GM12878 (cell line): Measurements from ENCODE around the gene UBAC2. TPM values are rescaled to one million over a fixed set of nuclear protein-coding genes. Genes with fewer than 3 reads are reported as not detected.
A peak's percentile ranks its signal among the peaks of the same experiment; 100 is the strongest.

Experiments used
- BHLHE40 ChIP-seq, 2 experiments: fragments of 450-650 bp in 1 of 2; IDR thresholded peaks; 2 replicates each; pipeline ENCODE4 v1.6.1; 2011 to 2017; ENCODE audit warnings: low read depth in 2 of 2, borderline replicate concordance in 1 of 2, improper control_type of control experiment in 1 of 2, low read length in 1 of 2, mild to moderate bottlenecking in 1 of 2
- BMI1 ChIP-seq: fragments of 450-650 bp; IDR thresholded peaks from 2 replicates; pipeline ENCODE4 v1.6.1; 2016; ENCODE audit warnings: mild to moderate bottlenecking, moderate library complexity, borderline replicate concordance
- CBFB ChIP-seq: IDR thresholded peaks from 2 replicates; pipeline ENCODE4 v1.6.1; 2016; ENCODE audit warnings: antibody characterized with exemption, low read depth
- CEBPB ChIP-seq, 2 experiments: fragments of 150-350 bp in 1 of 2; IDR thresholded peaks; 2 replicates each; pipeline ENCODE4 v1.6.1; 2012 to 2014; ENCODE audit warnings: low read depth in 2 of 2, low read length in 2 of 2, borderline replicate concordance in 1 of 2, inconsistent platforms in 1 of 2
- EP300 ChIP-seq, 2 experiments: fragments of 150-350 bp in 1 of 2; IDR thresholded peaks; 2 replicates each; pipeline ENCODE4 v1.6.1; 2011 to 2012; ENCODE audit warnings: low read depth in 2 of 2, low read length in 2 of 2, borderline replicate concordance in 1 of 2, improper control_type of control experiment in 1 of 2, inconsistent platforms in 1 of 2; ENCODE audit not compliant: control insufficient read depth in 1 of 2
- GATAD2B ChIP-seq: fragments of 450-650 bp; conservative IDR thresholded peaks from 2 replicates; pipeline ENCODE4 v1.6.1; 2017; ENCODE audit warnings: low read depth, mild to moderate bottlenecking, moderate library complexity
- IKZF2 ChIP-seq, 2 experiments: fragments of 450-650 bp; IDR thresholded peaks; 2 replicates each; pipeline ENCODE4 v1.6.1; 2017; ENCODE audit warnings: mild to moderate bottlenecking in 2 of 2, moderate library complexity in 2 of 2
- MTA2 ChIP-seq: fragments of 450-650 bp; IDR thresholded peaks from 2 replicates; pipeline ENCODE4 v1.6.1; 2016; ENCODE audit warnings: low read depth, mild to moderate bottlenecking, moderate library complexity
- MXI1 ChIP-seq: fragments of 150-350 bp; IDR thresholded peaks from 2 replicates; pipeline ENCODE4 v1.6.1; 2011; ENCODE audit warnings: low read depth, mild to moderate bottlenecking, inconsistent platforms, low read length, improper control_type of control experiment
- MYB ChIP-seq: fragments of 150-350 bp; IDR thresholded peaks from 2 replicates; pipeline ENCODE4 v1.6.1; 2014; ENCODE audit warnings: mild to moderate bottlenecking, low read depth, low read length, borderline replicate concordance
- NFYB ChIP-seq: IDR thresholded peaks from 2 replicates; pipeline ENCODE4 v1.6.1; 2011; ENCODE audit warnings: low read depth, mild to moderate bottlenecking, low read length, improper control_type of control experiment, moderate library complexity; ENCODE audit not compliant: insufficient read depth
- PAX5 ChIP-seq: IDR thresholded peaks from 2 replicates; pipeline ENCODE4 v1.6.1; 2011; ENCODE audit warnings: low read depth, low read length, borderline replicate concordance
- POLR2A ChIP-seq: IDR thresholded peaks from 2 replicates; pipeline ENCODE4 v1.6.1; 2011; ENCODE audit warnings: low read depth, mild to moderate bottlenecking, low read length
- SPI1 ChIP-seq: IDR thresholded peaks from 2 replicates; pipeline ENCODE4 v1.6.1; 2011; ENCODE audit warnings: low read depth, mild to moderate bottlenecking, low read length, moderate library complexity, borderline replicate concordance; ENCODE audit not compliant: insufficient read depth
- polyA plus RNA-seq, 11 experiments: library from polyadenylated mRNA; depleted of rRNA in 4 of 11; unstranded in 6 of 11; stranded (reverse) in 5 of 11; fragments of >200 nt; fragmentation: Nextera tagmentation in 4 of 11; fragmentation: Illumina TruSeq in 1 of 11; extraction: Ambion mirVana in 4 of 11; extraction: Trizol in 1 of 11; gene quantifications; 1 replicate in 1 of 11; 2 replicates in 10 of 11; pipeline versions ENCODE4 v1.2.1 to v1.2.3, GENCODE V29; 2011 to 2016; ENCODE audit warnings: inconsistent platforms in 2 of 11, missing spikeins in 2 of 11, low read depth in 1 of 11
- total RNA-seq, 4 experiments: library from RNA; depleted of rRNA in 3 of 4; stranded (reverse); fragments of >200 nt in 3 of 4; fragmentation: Illumina TruSeq in 1 of 4; extraction: Trizol in 1 of 4; gene quantifications; 2 replicates each; pipeline versions ENCODE4 v1.2.1 to v1.2.3, GENCODE V29; 2013 to 2021
- TF ChIP-seq, protein P1 (sequence below): fragments of 450-650 bp; IDR thresholded peaks from 2 replicates; pipeline ENCODE4 v1.6.1; 2017; ENCODE audit warnings: mild to moderate bottlenecking, moderate library complexity
- TF ChIP-seq, protein P2 (sequence below): IDR thresholded peaks from 2 replicates; pipeline ENCODE4 v1.6.1; 2012; ENCODE audit warnings: low read depth, low read length, improper control_type of control experiment
- TF ChIP-seq, protein P3 (sequence below), 3 experiments: IDR thresholded peaks in 2 of 3; conservative IDR thresholded peaks in 1 of 3; 2 replicates each; pipeline ENCODE4 v1.5.1; 2011; ENCODE audit warnings: low read depth in 3 of 3, low read length in 3 of 3, mild to moderate bottlenecking in 3 of 3, control low read depth in 2 of 3, moderate library complexity in 2 of 3, inconsistent platforms in 1 of 3, mixed read lengths in 1 of 3; ENCODE audit not compliant: control insufficient read depth in 2 of 3, insufficient read depth in 1 of 3; ENCODE audit errors: extremely low read depth in 1 of 3
- TF ChIP-seq, protein P4 (sequence below): IDR thresholded peaks from 2 replicates; pipeline ENCODE4 v1.6.1; 2011; ENCODE audit warnings: borderline replicate concordance, low read depth, mild to moderate bottlenecking, moderate library complexity, mixed read lengths, low read length; ENCODE audit not compliant: insufficient read depth; ENCODE audit errors: extremely low read length
- TF ChIP-seq, protein P5 (sequence below): IDR thresholded peaks from 2 replicates; pipeline ENCODE4 v1.6.1; 2012; ENCODE audit warnings: low read length, inconsistent platforms

UBAC2 gene
- total and polyA plus RNA-seq, 10 of the 15 experiments (the other 5 are each of a cell fraction or from before 2014, with no cell fraction given) = 3.0 to 54.6 (median 17.4) TPM

DNA sequence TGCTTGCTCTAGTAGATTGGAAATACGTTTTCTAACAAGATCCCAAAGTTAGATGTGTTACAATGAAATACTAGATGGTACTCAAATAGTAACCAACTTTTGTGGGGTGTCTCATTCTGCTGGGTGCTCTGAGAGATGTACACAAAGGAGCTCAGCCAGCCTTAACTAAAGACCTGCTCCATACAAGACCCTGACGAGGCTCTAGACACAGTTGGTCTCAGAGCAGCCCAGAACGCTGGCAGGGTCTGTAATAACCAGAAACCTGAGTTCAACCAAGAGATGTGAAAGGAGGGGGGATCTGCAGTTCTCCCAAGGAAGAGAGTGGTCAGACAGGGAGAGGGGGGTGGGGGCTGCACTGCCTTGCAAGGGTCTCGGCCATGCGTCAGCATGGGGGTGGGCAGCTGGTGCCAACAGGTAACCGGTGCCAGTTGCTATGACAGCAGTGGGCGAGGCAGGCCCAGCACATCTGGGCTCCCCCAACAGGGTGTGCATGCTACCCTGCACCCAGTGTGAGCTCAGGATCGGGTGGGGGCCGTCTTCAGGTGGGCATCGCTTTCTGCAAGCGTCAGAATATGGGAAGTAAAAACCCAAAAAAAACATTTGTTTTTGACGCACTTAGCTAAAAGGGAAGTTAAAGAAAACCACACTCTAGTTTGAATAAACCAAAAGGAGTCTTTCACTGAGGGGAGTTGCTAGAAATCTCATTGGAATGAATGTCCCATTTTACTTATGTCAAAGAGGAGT is 174.5 kb downstream of the UBAC2 start (continued):
- TF ChIP-seq, protein P1, sequence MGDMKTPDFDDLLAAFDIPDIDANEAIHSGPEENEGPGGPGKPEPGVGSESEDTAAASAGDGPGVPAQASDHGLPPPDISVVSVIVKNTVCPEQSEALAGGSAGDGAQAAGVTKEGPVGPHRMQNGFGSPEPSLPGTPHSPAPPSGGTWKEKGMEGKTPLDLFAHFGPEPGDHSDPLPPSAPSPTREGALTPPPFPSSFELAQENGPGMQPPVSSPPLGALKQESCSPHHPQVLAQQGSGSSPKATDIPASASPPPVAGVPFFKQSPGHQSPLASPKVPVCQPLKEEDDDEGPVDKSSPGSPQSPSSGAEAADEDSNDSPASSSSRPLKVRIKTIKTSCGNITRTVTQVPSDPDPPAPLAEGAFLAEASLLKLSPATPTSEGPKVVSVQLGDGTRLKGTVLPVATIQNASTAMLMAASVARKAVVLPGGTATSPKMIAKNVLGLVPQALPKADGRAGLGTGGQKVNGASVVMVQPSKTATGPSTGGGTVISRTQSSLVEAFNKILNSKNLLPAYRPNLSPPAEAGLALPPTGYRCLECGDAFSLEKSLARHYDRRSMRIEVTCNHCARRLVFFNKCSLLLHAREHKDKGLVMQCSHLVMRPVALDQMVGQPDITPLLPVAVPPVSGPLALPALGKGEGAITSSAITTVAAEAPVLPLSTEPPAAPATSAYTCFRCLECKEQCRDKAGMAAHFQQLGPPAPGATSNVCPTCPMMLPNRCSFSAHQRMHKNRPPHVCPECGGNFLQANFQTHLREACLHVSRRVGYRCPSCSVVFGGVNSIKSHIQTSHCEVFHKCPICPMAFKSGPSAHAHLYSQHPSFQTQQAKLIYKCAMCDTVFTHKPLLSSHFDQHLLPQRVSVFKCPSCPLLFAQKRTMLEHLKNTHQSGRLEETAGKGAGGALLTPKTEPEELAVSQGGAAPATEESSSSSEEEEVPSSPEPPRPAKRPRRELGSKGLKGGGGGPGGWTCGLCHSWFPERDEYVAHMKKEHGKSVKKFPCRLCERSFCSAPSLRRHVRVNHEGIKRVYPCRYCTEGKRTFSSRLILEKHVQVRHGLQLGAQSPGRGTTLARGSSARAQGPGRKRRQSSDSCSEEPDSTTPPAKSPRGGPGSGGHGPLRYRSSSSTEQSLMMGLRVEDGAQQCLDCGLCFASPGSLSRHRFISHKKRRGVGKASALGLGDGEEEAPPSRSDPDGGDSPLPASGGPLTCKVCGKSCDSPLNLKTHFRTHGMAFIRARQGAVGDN = no peak; the same call in none of the 2 replicates
- TF ChIP-seq PAX5 (peak; percentile 60; the same call in 1 of the 2 replicates), IKZF2 (IDR thresholded peaks at IDR 0.05) (peak; percentile 85 to 88), MXI1 (peak; percentile 67; the same call in 1 of the 2 replicates), BMI1 (peak; percentile 77), BHLHE40 (IDR thresholded peaks at IDR 0.05; ENCODE audit: borderline replicate concordance in 1 of 2, low read depth in 2 of 2, low read length in 1 of 2) (peak; percentile 54 to 77), CBFB (peak; percentile 48; the same call in 1 of the 2 replicates), POLR2A (0 out of 2 replicates have a peak, but pooled peaks have one; percentile 24), SPI1 (no peak), EP300 (IDR thresholded peaks at IDR 0.05; ENCODE audit: borderline replicate concordance in 1 of 2, control insufficient read depth in 1 of 2, low read depth in 2 of 2, low read length in 2 of 2) (peak; percentile 85 to 91; a peak in 3 of 4 replicates), MYB (0 out of 2 replicates have a peak, but pooled peaks have one; percentile 48), GATAD2B (peak; percentile 97), MTA2 (peak; percentile 87), CEBPB (IDR thresholded peaks at IDR 0.05; ENCODE audit: borderline replicate concordance in 1 of 2, low read depth in 2 of 2, low read length in 2 of 2) (no peak), NFYB (0 out of 2 replicates have a peak, but pooled peaks have one; percentile 8)
- TF ChIP-seq, protein P2, sequence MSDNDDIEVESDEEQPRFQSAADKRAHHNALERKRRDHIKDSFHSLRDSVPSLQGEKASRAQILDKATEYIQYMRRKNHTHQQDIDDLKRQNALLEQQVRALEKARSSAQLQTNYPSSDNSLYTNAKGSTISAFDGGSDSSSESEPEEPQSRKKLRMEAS = no peak
- TF ChIP-seq, protein P3, sequence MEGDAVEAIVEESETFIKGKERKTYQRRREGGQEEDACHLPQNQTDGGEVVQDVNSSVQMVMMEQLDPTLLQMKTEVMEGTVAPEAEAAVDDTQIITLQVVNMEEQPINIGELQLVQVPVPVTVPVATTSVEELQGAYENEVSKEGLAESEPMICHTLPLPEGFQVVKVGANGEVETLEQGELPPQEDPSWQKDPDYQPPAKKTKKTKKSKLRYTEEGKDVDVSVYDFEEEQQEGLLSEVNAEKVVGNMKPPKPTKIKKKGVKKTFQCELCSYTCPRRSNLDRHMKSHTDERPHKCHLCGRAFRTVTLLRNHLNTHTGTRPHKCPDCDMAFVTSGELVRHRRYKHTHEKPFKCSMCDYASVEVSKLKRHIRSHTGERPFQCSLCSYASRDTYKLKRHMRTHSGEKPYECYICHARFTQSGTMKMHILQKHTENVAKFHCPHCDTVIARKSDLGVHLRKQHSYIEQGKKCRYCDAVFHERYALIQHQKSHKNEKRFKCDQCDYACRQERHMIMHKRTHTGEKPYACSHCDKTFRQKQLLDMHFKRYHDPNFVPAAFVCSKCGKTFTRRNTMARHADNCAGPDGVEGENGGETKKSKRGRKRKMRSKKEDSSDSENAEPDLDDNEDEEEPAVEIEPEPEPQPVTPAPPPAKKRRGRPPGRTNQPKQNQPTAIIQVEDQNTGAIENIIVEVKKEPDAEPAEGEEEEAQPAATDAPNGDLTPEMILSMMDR (IDR thresholded peaks at IDR 0.05 in 2 of 3, conservative IDR thresholded peaks at IDR 0.05 in 1 of 3; ENCODE audit: control insufficient read depth in 2 of 3, extremely low read depth in 1 of 3, insufficient read depth in 1 of 3, low read depth in 3 of 3, low read length in 3 of 3) = 0 out of 6 replicates have a peak, but pooled peaks of 1 of the 3 experiments have one; percentile 0
- TF ChIP-seq, protein P4, sequence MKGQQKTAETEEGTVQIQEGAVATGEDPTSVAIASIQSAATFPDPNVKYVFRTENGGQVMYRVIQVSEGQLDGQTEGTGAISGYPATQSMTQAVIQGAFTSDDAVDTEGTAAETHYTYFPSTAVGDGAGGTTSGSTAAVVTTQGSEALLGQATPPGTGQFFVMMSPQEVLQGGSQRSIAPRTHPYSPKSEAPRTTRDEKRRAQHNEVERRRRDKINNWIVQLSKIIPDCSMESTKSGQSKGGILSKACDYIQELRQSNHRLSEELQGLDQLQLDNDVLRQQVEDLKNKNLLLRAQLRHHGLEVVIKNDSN = no peak
- TF ChIP-seq, protein P5, sequence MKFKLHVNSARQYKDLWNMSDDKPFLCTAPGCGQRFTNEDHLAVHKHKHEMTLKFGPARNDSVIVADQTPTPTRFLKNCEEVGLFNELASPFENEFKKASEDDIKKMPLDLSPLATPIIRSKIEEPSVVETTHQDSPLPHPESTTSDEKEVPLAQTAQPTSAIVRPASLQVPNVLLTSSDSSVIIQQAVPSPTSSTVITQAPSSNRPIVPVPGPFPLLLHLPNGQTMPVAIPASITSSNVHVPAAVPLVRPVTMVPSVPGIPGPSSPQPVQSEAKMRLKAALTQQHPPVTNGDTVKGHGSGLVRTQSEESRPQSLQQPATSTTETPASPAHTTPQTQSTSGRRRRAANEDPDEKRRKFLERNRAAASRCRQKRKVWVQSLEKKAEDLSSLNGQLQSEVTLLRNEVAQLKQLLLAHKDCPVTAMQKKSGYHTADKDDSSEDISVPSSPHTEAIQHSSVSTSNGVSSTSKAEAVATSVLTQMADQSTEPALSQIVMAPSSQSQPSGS = no peak; the same call in 1 of the 2 replicates
